Measurements from ENCODE around the gene RTP3. TPM values are rescaled to one million over a fixed set of nuclear protein-coding genes. Genes with fewer than 3 reads are reported as not detected.
A peak's percentile ranks its signal among the peaks of the same experiment; 100 is the strongest.

Gene RTP3
- not detected in 2 replicates for total RNA-seq (2014; rRNA removed; shearing (Covaris generic))

DNA sequence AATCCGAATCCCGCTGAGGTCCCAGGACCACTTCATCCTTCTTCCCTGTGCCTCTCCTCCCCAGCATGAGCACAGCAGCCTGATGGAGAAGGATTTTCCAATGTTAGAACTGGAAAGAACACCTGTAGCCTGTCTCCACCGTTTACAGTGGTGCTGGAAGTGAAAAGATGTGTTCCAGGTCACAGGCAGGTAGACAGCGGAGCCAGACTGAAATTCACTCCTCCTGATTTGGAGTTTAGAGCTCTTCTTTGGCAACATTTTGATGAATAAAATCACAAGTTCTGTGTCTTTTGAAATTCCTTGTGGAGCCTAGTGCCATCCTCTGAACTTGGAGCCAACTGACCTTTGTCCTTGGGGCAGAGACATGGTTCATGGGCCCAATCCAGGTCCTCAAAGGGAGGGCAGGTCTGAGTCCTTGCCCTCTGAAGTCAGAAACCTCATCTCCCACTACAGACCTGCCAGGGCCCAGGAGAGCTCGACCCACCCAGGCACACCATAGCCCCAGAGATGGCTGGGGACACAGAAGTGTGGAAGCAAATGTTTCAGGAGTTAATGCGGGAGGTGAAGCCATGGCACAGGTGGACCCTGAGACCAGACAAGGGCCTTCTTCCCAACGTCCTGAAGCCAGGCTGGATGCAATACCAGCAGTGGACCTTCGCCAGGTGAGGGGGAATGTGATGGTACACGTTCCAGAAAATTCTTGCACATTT, at the start of gene RTP3:
Gene RTP3 (plus strand): TSS at position 421 of the 710 bp plus-strand sequence. CDS start 87 bp downstream, at position 508.
- no peak for DNase-seq (ENCODE audit: low read depth)

DNA sequence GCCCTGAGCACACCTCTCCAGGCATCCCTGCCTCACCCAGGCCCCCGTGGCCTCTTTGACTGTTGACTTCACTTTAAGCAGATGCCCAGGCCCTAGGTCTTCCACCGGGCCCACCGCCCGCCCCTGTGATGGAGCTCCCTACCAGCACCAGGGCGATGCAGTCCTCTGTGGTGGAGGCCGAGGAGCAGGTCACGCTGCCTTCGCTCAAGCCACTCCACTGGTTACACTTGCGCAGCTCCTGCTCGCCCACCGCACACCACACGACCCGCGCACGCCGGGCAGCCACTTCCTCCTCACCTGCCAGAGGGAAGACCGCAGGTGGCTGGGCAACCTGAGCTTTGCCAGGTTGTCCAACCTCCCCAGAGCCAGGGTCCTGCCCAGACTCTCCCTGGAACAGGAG, 49.1 kb upstream of the RTP3 start:
- DNase-seq (ENCODE audit: low read depth): no peak

DNA sequence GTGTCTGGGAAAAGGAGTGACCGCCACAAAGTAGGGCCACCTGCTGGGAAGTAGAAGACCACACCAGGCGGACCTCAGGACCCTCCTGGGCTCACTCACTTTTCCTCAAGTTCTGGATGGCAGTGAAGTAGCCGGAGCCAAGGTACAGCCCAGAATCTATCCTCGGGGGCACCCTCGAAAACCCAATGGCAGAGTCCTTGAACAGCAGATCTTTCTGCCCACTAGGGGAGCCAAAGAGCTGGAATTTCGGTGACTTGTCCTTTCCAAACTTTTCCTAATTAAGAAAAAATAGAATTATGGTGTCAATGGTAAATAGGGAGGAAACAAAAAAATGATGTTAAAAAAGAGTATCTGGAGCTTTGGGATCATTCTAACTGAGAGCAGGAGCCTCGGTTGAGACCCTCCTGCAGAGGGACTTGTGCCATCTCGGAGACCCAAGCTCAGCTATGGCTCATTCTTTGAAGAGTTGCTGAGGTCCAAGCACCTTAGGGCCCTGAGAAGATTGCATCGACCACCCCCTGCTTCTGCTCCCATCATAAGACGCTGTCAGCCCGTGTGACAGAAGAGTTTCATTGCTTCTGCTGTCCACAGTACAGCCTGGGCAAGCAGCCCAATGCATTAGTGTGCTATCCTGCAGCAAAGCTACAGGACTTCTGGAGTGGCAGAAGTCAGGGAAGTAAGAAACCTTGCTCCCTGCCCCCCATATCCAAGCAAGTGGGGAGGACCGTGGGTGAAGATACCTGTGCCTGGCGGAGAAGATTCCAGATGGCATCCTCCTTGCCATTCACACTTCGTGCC, 47.8 kb upstream of the RTP3 start:
- no peak for DNase-seq (ENCODE audit: low read depth)

DNA sequence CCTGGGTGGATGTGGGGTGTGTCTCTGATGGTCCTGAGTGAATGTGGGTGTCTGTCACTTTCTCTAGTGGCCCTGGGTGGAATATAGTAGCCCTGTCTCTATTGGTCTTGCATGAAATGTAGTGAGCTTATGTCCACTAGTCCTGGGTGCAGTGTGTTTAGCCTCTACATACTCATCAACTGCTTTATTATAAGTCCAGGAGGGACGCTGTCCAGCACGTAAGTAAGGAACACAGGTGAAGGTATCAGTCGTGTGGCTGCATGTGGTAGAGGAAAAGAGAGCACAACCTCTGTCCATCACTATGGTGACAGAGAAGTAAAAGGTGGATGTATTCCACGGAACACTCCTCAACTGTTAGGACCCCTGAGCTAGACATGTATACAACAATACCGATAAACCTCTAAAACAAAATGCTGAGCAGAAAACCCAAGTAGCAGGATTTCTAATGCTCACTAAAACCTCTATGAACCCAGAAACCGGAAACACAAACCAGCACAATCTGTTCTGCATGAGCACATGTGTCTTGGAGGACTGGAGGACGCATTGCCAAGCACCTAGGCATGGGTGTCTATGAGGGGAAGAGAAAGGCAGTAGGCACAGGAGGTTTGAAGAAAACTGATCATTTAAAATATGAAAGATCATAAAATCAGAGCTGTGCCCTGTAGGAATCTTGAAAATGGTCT, 44.1 kb upstream of the RTP3 start:
- DNase-seq (ENCODE audit: low read depth): no peak

DNA sequence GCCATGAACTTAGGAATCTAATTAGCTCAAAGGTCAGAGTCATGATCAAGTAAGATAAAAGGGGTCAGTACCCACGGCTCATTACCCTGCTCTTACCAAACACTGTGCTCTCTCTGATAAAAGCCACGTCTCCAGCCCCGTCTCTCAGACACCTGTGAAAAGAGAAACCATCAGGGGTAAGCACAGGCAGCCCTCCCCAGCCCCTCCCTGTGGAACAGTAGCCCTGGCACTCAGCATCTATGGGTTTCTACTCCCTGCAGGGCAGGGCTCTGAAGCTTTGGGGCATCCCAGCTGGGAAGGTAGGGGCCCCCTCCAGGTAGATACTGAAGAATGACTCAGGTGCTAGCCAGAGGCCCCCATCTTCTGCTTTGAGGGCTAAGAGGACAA, 43.6 kb upstream of the RTP3 start:
- no peak for DNase-seq (ENCODE audit: low read depth)

DNA sequence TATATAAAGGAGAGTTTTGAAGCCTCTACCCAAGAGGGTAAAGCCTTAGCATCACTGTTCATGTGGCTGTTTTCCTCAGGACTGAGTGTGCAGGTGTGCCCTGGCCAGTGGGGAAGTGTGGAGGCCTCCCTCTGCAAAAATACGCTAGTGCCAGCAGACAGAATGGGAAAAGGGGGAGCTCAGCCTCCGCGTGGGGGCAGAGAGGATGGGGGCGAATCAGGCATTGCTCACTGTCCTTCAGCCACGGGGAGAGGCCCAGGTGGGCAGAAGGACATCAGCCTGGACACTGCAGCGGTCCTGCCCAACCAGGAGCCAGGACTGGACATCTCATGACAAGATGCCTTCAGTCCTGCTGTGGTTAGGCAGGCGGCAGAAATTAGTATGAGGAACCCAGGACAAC, 43.2 kb upstream of the RTP3 start:
- DNase-seq (ENCODE audit: low read depth): no peak

DNA sequence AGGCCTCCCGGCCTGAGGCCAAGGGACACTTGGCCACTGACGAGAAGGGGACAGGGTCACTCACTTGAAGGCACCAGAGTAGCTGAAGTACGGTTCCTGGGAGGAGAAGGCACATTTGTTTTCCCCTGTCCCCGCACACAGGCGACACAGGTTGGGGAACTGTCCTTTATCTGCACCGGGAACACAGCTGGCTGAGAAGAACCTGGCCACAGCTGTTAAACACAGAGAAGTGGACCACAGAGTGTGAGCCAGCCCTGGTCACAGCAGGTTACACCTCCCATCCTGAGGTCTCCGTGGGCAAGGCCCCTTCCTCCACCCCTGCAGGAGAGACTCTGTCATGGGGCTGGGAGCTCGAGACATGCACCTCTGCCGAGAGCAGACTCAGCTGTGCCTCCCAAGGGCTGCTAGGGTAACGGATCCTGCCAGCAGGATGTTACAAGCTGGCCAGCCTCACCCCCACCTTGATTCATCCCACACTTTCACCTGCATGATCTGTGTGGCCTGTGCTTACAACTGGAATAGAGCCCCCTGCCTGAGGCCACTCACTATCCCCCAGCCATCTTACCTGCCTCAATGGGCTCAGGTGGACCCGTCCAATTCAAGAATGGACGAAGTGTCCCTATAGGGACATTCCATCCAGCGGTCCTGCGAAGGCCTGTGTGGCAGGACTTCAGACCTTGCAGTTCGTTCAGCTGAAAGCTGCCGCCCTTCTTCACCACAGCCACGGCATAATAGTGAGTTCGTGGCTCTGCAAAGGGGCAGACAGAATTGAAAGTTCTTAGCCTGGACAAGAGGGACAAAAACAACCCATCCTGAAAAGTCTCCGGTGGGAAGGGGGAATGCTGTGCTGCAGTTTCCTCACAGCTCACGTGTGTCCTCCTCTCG, 42.3 kb upstream of the RTP3 start:
- DNase-seq (ENCODE audit: low read depth): no peak

DNA sequence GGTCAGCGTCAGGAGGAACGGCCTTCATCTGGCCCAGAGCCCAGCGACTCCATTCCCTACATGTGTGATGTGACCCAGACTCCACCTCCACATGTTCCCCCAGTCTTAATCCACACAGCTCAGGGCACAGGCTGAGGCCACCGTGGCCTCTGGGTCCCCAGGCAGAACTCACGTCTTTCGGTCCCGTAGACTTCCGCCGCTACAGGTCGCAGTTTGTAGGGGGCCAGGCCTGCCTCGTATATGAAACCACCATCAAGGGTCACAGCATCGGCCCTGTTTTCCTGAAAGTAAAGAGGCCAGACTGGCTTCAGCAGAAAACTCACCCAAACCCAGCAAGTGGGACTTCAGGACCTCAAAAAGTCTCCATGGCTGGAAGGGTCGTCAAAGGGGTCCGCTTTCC, 41.7 kb upstream of the RTP3 start:
- no peak for DNase-seq (ENCODE audit: low read depth)

DNA sequence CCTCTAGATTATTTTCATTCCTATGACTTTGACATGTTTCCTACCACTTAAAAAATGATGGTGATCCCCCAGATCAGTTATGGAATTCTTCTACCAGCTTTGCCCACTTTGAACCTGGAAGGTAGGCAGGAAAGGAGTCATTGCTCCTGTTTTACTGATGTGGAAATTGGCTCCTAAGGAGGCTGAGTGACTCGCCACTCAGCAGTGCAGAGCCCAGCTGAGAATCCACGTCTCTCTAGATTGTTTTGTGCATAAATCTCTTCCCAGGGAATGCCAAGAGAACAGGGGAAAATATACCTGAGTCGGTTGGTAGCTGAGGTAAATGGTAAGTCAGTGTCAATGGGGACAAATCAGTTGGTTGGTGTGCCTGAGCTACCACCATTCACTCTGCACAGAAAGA, 37.7 kb upstream of the RTP3 start:
- no peak for DNase-seq (ENCODE audit: low read depth)

DNA sequence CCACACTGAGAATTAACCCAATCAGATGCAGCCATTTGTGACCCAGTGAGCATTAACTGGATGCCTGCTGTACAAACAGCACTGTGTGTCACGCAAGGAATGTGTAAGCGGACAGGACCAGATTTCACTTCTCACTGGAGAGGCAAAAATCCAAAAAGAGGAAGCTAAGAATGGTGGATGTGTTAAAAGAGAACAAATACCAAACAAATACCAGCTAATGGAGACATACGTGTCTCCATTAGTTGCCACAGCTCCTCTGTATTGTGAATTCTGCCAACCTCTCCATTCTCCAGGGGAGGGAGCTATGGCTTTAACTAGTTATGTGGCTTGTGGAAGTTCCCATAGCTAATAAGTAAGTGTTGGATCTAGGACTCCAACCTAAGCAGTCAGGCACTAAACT, 35.7 kb upstream of the RTP3 start:
- DNase-seq (ENCODE audit: low read depth): peak; percentile 60

DNA sequence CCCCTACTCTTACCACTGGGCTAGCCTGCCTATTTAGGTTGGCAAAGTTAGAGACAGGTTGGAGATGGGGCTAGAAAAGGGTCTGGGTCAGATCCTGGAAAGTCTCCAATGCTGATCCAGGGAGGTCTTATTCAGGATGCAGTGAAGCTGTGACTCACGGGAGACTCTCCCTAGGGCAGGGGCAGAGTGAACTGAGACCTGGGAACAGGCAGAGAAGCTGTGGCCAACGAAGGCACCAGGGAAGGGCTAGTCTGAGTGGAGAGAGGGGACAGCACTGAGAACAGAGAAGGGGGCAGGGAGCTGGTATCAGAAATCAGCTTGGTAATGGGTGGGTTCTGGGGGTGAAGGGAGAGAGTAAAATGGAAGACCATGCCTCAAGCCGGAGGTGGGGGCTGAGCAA, 35.3 kb upstream of the RTP3 start:
- peak; percentile 61 for DNase-seq (ENCODE audit: low read depth)

DNA sequence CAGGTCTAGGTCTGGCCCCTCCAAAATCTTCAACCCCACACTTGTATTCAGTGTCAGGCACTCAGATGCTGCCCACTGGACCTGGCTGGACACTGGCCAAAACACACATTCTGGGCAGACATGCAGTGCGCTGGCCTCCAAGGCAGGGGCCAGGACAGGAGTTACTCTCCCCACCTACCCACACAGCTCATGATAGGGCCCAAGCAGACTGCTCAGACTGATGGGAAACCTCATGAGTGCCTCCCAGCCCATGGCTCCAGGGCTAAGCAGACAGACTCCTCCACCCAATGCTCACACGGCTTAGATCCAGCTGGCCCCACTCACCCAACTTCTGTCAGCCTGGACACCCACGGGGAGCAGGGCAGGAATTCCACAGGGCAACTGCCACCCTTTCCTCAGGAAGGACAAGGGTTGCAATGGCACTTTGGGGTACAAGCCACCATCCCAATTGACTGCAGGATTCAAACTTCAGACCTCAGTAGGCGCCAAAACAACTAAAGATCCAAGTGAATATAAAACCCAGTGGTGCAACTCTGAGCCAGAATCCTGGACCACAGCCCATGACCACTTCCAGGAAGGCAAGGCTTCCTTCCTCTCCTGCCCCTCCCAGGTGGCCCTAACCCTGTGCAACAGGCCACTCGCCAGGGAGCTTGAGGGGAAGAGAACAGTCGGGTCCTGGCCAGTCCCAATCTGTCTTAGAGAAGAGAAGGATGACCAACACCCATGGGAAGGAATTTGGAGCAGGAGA, 34.5 kb upstream of the RTP3 start:
- peak; percentile 29 for DNase-seq (ENCODE audit: low read depth)

DNA sequence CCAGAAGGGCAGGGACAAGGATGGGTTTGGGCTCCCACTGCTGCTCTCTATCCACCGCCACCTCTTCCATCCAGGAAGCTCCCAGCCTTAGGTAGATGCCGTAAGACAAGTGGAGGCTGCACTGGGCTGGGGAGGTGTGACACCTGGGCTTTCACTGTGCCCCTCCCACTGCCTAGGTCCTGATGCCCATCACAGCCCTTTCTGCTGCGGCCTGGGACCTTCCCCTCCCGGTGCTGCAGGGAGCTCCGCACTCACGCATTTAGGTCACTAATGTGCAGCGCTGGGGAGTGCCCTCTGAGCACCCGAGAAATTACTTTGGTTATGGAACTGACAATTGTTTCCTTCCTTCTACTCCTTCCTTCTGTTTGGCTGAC, 33.9 kb upstream of the RTP3 start:
- no peak for DNase-seq (ENCODE audit: low read depth)

DNA sequence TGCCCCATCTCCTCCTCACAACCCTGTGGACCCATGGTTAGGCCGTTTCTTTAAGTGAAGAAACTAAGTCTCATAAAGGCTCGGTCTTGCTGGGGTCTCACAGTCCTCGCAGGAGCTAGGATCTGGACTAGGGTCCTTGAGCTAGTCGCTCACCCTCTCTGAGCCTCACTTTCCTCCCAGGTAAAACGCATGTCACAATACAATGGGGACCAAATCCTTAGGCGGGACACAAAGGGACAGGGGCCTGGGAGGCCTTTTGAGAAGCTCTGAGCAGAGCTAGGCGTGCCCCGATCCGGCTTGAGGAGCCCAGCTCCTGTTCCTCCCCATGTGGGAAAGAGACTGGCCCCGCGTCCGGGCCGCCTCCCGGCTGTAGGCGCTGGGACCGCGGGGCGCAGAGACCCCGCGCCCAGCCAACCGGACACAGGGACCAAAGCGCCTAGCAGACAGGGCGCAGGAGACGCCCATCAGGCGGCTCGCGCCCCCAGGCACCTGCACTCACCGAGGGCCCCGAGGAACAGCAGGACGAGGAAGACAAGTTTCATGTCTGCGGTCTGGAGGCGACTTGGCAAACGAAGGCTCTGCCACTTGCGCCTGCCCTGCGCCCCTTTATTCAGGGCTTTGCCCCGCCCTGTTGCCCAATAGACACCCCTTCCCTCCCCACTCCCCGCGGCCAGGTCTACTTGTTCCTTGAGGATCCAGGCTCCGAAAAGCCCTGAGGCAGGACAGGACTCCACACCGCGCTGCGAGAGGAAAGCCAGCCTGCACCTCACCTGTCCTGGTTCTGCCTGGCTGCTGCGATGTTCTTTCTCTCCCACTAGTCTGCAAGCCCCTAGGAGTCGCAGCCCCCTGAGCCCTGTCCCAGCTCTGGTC, 33.2 kb upstream of the RTP3 start, which contains the start of gene LTF:
Gene LTF (minus strand): TSS at position 580 of the 870 bp plus-strand sequence. CDS start 38 bp downstream, at position 542.
- no peak for DNase-seq (ENCODE audit: low read depth)

DNA sequence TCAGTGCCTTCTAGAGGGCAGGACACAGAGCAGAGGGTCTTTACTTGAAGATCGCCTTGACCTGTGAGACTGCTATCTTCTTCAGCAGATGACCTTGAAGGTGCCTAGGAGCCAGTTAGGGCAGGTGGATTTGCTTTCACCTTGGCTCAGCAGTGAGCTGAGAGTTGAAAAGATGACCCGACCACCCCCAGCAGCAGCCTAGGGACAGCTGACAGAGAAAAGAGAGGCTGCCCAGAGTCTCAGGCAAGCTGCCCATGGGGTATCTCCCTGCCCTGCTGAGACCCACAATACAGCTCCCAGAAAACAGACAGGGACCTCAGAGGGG, 32.6 kb upstream of the RTP3 start:
- DNase-seq (ENCODE audit: low read depth): no peak

DNA sequence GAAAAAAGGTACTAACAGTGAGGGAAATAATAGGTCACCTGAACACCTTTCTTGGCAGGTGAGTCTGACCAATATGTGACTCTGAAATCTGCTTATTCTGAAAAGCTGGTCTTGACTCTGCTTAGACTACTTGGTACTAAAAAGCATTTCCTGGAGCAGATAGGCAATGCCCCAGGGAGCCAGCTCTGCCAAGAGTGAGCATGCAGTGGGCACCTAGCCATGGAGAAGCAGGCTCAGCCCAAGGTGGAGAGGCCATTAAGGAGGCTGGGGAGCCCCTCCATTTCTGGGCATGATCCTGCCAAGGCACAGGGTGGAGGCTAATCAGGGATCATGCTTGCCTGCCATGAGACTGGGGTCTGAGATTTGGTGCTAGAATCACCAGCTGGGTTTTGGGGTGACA, 31.5 kb upstream of the RTP3 start:
- no peak for DNase-seq (ENCODE audit: low read depth)

DNA sequence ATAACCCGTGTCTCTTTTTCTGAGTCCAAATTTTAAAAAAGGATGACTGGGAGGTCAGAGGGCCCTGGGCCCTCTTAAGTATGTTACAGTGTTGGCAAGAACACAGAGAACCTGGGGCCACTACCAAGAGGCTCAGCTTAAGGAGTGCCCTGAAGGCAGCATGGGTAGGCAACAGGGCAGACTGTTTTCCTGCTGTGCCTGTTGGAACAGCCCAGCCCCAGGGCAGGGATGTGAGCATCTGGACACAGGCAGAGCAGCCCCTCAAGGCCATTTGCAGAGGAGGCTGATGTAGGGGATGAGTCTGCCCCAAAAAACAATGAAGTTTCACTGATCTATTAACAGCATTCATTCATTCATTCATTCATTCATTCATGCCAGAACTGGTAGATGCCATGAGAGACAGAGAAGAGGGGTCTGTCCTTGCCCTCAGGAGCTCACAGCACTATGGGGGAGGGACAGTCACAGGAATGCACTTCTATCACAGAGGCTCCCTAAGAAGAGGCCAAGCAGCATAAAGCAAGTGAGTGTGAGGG, 30.8 kb upstream of the RTP3 start:
- peak; percentile 48 for DNase-seq (ENCODE audit: low read depth)

DNA sequence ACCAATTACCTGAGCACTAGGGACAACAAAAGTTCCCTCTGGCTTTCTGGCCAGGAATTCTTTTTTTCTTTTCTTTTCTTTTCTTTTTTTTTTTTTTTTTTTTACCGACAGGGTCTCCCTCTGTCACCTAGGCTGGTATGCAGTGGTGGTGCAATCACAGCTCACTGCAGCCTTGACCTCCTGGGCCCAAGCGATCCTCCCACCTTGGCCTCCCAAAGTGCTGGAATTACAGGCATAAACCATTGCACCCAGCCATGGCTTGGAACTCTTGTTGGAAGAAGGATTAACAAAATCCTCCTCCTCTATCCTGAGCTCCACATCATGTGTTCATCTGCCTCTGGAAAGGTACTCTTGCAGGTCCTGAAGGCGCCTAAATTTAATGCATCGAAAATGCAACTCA, 30.2 kb upstream of the RTP3 start:
- DNase-seq (ENCODE audit: low read depth): no peak

DNA sequence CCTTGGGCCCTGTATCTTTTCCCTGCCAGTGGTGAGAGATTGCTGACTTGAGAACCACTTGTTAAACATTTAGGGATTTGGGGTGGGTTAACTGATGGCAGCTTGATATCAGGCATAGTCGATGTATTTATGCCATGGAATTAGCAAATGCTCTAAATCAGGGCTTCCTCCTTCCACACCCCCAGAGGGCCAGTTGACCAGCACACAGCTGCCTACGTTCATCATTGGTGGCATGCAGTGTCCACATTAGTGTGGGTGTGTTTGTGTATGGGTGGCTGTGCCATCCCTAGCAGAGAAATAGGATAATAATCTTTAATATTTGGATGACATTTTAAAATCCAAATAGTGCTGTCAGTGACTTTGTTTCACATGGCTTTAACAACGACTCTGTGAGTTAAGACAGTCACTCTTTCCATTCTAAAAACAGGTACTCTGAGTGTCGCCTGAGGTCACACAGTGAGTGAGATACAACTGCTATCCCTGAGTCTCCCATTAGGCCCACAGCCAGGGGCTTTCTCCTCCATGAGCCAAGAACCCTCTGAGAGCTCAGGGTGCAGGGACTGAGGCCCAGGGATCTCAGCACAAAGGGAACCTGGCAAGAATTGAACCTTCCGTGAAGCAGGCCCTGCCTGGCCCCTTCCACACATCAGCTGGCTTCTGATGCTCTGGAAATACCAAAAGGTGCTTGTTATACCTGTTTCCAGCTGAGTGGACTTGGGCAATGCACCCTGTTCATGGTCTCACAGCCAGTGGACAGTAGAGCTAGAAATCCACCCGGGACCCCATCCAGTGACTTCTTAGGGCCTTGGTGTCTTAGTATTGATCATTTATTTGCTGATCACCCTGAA, 28.8 kb upstream of the RTP3 start:
- no peak for DNase-seq (ENCODE audit: low read depth)

All from RPMI7951 (cell line).